Esophagus squamous epithelium (tissue), 4 donors: ENCODE data around the gene CEP164.

Experiments
- CTCF ChIP-seq, 6 experiments: fragments of 450-650 bp in 4 of 6; fragments of 200-600 bp in 2 of 6; sonication (generic) in 2 of 6; IDR thresholded peaks; one replicate each; pipeline ENCODE4 v1.5.1; 2016 to 2019; ENCODE audit warnings: antibody characterized with exemption in 6 of 6, mild to moderate bottlenecking in 4 of 6, moderate library complexity in 4 of 6
- POLR2A ChIP-seq, 4 donors: fragments of 450-650 bp; IDR thresholded peaks; one replicate each; pipeline ENCODE4 v1.6.1; 2017; ENCODE audit warnings: antibody characterized with exemption in 4 of 4, mild to moderate bottlenecking in 4 of 4, moderate library complexity in 3 of 4

- TF ChIP-seq CTCF (IDR thresholded peaks at IDR 0.05) (no peak), POLR2A (IDR thresholded peaks at IDR 0.05) (no peak)
These were observed 56.4 kb downstream of the CEP164 start for GRCh38 chr11:117384045-117384444.
